Activated CD4-positive, CD25-positive, alpha-beta regulatory T cell treated with anti-CD3 and anti-CD28 coated beads, Interleukin-2, amount 50 U/mL, for 72 hours (primary cell): ENCODE measurements around the gene WDR18.

Source experiments
- DNase-seq: peaks from one replicate; pipeline ENCODE4 v3.0.0; 2021

WDR18 gene

DNA sequence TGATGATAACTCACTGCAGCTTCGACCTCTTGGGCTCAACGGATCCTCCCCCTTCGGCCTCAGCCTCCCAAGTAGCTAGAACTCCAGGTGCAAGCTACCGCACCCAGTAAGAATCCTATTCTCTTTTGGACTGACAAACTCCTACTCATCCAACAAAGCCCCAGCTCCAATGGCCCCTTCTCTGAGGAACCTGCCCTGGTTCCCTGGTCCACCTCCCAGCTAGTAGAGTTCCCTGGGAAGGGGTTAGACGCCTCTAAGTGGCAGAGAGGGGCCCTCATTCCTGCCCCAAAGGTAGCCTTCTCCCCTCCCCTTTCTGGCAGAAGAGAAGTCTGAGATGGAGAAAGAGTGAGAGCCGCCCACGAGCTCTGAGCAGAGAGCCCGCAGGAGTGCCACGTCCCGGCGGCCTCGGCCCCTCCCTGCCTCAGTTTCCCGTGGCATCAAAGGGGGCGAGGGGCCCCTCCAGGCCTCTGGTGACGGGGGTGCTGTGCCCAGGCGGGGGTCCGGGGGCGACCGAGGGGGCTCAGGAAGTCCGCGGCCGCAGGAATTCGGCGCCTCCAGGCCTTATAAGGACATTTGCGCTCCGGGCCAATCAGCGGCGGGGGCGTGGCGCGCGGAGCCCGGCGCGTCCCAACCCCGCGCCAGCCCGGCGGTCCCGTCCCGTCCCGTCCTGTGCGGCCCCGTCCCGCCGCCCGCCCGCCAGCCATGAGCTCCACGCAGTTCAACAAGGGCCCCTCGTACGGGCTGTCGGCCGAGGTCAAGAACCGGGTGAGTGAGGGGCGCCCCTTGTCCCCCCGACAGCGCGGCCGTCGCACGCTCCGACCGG is 42.0 kb downstream of the WDR18 start, which contains the start of gene CNN2:
CNN2 (plus strand) TSS at position 649 of the 823 bp plus-strand sequence; CDS start at position 703, 54 bp downstream.
- DNase-seq: peak; percentile 74

DNA sequence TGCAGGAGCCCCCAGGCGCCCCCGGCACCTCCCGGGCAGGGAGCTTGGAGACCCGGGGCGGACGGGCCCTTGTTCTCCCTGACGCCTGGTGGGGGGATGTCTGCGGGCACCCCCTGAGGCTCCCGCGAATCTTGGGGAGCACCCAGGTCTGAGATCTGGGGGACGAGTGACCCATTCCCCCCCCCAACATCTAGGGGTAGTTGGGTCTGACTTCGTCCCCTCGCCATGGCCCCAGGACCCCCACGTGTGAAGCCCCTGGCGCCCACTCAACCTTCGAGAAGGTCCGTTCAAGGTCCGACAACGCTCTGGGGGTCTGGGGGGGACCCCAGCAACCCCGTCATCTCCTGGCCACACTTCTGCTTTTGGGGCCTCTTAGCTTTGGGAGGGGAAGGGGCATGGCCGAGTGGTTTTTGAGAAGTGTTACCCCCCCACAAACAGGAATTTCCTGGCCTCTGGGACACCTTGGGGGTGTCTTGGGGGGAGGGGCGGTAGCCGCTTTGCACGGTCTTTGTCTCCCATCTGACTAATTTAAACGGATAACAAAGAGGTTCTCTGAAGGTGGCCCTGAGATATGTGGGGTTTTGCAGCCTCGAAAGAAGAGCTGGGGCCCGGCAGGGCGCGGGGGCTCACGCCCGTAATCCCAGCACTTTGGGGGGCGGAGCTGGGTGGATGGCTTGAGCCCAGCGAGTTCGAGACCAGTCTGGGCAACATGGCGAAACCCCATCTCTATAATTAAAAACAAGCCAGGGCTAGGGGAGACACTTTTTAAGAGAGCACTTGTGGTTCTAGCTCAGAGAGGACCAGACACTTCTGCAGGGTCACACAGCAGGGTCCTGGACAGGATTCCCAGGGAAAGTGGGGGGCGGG is 42.9 kb downstream of the WDR18 start:
- no peak for DNase-seq

DNA sequence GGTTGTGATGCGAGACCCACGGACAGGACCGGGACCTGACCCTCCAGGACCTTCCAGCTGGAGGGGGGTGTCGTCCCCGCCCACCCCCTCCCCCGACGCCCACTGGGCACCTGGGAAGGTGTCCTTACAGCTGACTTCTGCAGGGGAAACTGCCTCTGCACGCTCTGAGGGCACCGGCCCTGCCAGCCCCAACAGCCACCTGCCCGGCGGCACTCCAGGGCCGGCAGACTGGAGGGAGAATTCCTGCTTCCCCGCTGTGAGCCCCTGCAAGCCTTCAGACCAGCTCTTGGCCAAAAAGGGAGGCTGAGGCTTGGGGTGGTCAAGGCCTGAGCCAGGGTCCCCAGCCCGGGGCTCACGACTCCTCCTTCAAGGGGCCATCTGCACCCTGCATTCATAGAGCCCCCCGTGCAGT is 43.5 kb downstream of the WDR18 start:
- no peak for DNase-seq

DNA sequence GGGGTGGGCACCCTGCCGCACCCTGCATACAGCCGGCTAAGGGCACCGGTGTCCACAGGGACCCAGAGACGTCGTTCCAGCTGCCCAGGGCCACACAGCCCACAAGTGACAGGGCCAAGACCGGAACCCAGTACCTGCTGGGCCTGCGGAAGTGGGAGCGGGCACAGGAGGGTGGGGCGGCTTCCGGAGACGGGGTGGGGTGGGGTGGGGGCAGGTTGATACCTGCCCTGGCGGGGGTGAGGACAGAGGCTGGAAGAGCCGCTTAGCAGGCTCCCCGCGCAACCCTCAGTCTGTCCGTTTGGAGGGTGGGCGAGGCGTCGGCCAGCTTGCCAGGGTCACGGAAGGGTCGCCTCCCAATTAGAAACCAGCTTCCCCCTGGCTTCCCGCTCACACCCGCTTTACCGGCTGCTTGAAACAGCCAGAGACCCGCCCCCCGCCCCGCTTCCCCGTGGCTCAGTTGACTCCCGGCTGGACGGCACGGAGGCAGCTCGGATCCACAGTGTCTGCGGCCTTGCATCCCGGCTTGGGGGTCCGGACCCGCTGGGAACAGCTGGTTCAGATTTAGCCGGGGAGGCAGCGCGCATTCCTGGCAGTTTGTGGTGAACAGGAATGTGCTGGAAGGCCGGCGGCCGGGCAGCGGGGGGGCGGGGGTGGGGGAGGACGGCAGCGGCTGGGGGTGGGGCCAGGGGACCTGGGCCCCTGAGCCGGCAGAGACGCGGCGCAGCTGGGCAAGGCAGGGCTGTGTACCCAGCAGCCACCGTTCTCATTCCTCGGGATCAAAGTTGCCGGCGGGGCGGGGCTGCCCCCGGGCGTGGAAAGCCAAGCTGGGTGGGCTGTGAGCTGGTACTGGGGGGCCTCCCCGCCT is 44.1 kb downstream of the WDR18 start:
- peak; percentile 67 for DNase-seq

DNA sequence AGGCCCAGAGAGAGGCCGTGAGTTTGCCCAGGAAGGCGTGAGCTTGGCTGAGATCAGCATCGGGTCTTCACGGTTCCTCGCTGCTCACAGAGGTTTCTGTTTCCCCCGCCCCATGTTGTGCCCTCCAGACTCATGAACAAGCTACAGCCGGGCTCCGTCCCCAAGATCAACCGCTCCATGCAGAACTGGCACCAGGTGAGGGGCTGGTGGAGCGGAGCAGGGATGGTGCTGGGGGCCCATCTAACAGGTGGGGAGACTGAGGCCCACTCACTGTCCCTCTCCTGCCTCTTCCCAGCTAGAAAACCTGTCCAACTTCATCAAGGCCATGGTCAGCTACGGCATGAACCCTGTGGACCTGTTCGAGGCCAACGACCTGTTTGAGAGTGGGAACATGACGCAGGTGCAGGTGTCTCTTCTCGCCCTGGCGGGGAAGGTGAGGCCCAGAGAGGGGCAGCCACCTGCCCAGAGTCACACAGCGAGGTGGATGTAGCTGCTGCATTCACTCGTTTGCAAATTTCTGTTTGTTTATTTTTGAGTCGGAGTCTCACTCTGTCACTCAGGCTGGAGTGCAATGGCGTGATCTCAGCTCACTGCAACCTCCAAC is 48.2 kb downstream of the WDR18 start:
- DNase-seq: no peak

DNA sequence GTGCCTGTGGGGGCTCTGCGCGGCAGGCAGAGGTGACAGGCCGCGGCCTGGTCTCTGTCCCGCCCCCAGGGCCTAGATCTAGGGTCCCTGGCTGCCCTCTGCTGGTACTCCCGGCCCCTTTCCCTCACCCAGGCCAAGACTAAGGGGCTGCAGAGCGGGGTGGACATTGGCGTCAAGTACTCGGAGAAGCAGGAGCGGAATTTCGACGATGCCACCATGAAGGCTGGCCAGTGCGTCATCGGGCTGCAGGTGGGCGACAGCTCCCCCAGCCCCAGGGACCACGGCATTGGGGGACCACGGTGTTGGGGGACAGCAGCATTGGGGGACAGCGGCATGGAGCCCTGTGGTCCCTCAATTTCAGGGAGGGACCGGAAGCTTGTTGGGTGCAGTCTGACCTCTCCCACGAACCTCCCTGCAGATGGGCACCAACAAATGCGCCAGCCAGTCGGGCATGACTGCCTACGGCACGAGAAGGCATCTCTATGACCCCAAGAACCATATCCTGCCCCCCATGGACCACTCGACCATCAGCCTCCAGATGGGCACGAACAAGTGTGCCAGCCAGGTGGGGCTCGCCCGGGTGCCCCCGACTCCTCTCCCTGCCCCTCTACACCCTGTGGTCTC is 52.0 kb downstream of the WDR18 start:
- no peak for DNase-seq

DNA sequence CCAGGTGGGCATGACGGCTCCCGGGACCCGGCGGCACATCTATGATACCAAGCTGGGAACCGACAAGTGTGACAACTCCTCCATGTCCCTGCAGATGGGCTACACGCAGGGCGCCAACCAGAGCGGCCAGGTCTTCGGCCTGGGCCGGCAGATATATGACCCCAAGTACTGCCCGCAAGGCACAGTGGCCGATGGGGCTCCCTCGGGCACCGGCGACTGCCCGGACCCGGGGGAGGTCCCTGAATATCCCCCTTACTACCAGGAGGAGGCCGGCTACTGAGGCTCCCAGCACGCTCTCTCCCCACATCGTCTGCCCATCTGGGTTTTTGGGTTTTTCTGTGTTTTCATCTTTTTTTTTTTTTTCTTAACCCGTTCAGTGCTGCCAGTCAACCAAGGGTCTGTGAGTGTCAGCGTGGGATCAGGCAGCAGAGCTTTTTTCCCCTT is 53.5 kb downstream of the WDR18 start:
- DNase-seq: no peak

DNA sequence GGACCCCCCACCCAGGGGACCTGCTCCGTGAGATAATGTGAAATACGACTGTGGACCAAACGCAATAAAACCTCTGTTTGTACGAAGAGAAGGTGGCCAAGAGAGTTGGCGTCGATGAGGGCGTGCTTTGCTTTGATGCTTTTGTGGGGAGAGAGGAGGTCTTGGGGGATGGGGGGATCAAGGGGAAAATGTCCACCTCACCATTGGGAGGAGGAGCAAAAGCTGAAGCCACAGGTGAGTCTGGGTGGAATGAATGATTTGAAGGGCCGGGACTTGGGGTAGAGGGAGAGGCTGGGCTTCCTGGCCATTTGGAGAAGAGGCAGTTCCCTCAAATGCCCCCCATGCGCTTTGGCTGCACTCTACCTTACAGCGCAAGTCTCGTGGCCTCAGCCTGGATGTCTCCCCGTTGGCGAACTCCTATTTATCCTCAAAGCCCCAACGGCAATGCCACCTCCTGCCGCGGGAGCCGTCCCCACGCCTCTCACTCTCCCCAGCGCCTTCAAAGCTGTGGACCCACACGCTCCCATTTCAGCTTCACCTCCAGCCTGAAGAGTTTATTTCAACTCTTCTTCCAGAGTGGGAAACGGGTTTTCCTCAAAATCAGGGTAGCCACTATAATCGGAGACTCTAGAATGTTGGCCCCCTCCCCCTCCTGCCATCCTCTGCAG is 55.0 kb downstream of the WDR18 start:
- no peak for DNase-seq

DNA sequence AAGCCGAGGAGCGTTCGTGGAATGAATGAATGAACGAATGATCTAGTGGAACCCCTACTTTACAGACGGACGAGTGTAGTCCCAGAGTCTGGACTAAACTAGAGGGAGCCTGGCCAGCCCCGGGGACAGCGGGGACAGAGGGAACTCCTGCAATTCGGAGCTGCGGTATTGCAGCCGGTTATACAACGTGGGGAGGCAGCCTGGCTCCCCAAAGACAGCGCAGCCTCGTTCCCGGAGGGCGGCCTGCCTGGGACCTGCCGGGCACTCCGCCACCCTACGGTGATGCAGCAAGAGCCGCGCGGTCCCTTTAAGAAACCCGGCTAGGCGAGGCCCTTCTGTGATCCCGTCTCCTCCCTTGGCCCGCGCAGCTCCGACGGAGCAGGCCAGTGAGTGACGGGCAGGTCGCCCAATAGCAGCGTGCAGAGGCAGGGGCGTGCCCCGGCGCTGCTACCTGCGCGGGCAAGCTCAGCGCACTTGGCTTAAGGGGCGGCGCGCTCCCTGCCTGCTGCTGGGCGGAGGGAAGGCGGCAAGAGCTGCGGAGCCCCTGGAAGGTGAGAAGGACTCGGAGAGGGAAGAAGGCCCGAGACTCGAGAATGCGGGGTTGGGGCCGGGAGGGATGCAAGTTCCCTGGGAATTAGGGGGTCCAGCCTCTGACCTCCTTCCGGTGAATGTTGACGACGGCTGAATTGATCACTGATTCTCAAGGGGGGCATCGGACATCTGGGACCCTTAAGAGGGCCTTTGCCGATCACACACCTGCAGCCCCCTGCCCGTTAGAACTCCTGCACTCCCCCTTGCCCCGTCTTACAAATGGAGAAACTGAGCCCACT is 55.7 kb downstream of the WDR18 start, which contains the start of gene ABCA7:
ABCA7 (plus strand) TSS at position 462 of the 830 bp plus-strand sequence. CDS start 1,255 bp downstream, outside the sequence.
- peak; percentile 100 for DNase-seq

DNA sequence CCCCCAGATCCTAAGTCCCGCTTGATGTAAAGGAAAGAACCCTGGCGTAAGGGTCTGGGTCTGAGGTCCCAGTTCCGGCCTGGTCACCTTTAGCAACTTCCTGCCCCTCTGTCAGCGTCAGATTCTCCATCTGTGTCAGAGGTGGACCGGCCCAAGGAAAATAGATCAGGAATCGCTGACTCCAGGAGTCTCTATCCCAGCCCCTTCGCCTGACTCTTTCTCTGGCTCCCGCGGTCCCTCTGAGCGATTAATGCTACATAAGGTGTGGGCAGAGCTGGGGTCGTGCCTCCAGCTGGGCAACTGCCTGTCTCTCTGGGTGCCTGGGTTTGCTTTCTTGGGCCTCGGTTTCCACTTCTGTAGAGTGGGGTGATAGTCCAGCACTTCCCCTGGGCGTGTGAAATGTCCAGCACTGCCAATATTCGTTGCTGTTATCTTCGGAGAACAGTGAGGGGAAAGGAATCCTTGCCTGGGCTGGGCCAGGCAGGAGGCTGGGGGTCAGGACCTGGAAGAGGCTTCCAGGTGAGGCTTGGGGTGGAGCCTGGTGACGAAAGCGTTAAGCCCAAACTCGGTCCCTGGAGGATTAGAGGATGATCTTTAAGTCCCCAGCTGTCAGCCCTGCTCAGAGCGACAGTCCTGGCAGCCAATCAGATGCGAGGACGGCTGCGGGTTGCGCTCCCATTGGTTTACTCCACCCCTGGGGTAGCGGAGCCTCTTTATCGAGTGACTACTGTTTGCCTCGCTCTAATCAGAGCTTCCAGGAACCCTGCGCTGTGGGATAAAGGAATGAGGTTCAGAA is 56.5 kb downstream of the WDR18 start:
- DNase-seq: peak; percentile 90

DNA sequence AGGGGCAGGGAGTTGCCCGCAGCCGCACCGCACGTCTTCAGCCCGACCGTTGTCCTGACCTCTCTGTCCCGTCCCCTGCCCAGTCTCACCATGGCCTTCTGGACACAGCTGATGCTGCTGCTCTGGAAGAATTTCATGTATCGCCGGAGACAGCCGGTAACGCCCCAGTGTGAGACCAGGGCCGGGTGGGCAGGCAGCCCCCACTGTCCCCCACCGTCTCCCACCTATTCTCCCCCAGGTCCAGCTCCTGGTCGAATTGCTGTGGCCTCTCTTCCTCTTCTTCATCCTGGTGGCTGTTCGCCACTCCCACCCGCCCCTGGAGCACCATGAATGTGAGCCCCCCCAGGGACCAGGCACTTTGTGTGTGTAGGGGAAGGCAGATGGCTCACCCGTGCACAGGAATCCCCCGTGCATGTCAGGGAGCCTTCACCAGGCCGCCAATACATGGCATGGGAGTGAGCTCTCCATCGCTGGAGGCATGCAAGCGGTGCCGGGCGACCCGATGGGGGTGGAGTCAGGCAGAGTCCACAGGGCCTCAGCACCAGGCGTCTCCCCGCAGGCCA is 57.2 kb downstream of the WDR18 start:
- DNase-seq: no peak

DNA sequence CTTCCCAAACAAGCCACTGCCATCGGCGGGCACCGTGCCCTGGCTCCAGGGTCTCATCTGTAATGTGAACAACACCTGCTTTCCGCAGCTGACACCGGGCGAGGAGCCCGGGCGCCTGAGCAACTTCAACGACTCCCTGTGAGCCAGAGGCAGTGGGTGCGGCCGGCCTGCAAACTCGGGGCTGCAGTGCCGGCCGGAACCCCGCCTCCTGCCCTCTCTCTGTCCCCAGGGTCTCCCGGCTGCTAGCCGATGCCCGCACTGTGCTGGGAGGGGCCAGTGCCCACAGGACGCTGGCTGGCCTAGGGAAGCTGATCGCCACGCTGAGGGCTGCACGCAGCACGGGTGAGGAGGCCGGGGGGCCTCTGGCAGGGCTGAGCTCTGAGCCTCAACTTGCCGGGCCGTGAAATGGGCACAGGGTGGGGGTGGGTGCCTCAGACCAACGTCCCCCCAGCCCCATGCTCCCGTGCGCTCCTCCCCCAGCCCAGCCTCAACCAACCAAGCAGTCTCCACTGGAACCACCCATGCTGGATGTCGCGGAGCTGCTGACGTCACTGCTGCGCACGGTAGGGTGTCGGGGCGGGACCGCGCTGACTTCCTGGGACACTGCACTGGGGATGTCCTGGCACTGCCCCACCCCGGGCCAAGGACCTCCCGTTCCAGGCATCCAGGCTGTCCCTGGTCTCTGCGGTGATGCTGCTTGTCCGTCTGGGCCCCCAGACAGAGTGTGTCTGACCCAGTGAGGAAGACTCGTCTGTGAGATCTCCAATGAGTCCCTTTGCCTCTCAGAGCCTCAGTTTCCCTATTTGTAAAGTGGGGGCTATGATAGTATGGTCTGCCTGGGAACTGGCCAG is 57.9 kb downstream of the WDR18 start:
- no peak for DNase-seq

DNA sequence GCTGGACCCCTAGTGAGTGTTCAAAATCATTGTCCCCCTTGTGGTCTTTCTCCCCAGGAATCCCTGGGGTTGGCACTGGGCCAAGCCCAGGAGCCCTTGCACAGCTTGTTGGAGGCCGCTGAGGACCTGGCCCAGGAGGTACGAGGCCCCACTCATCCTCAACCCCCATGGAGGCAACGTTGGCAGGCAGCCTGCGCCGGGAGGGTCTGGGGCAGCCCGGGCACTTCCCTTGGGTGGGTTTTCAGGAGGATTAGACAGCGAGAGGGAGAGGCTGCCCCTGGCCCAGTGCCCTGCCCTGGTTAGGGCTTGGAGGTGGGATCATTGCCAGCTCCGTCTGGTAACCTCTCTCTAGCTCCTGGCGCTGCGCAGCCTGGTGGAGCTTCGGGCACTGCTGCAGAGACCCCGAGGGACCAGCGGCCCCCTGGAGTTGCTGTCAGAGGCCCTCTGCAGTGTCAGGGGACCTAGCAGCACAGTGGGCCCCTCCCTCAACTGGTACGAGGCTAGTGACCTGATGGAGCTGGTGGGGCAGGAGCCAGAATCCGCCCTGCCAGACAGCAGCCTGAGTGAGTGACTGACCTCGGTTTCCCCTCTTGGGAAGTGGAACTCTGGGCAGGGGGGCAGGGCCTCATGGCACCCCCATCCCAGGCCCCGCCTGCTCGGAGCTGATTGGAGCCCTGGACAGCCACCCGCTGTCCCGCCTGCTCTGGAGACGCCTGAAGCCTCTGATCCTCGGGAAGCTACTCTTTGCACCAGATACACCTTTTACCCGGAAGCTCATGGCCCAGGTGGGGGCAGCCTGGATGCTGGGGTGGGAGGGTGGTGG is 58.8 kb downstream of the WDR18 start:
- DNase-seq: no peak
